ENCODE data around the gene HTR1A. TPM values are rescaled to one million over a fixed set of nuclear protein-coding genes. Genes with fewer than 3 reads are reported as not detected.

HTR1A gene
- total and polyA plus RNA-seq, 4 donors = not detected

DNA sequence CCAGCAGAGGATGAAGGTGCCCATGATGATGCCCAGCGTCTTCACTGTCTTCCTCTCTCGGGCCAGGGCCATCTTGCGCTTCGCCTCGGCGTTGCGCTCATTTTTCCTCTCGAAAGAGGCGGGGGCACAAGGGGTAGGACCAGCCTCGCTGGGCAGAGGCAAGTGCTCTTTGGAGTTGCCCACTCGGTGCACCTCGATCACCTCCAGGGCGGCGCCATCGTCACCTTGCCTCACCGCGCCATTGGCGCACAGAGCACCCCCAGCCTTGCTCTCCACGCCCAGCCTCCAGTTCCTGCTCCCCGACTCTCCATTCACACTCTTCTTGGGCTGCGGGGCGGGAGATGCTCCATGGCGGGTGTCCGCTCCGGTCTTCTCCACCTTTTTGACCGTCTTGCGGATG is 1.6 kb downstream of the HTR1A start (continued):
- TF ChIP-seq, protein P1, sequence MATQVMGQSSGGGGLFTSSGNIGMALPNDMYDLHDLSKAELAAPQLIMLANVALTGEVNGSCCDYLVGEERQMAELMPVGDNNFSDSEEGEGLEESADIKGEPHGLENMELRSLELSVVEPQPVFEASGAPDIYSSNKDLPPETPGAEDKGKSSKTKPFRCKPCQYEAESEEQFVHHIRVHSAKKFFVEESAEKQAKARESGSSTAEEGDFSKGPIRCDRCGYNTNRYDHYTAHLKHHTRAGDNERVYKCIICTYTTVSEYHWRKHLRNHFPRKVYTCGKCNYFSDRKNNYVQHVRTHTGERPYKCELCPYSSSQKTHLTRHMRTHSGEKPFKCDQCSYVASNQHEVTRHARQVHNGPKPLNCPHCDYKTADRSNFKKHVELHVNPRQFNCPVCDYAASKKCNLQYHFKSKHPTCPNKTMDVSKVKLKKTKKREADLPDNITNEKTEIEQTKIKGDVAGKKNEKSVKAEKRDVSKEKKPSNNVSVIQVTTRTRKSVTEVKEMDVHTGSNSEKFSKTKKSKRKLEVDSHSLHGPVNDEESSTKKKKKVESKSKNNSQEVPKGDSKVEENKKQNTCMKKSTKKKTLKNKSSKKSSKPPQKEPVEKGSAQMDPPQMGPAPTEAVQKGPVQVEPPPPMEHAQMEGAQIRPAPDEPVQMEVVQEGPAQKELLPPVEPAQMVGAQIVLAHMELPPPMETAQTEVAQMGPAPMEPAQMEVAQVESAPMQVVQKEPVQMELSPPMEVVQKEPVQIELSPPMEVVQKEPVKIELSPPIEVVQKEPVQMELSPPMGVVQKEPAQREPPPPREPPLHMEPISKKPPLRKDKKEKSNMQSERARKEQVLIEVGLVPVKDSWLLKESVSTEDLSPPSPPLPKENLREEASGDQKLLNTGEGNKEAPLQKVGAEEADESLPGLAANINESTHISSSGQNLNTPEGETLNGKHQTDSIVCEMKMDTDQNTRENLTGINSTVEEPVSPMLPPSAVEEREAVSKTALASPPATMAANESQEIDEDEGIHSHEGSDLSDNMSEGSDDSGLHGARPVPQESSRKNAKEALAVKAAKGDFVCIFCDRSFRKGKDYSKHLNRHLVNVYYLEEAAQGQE (IDR thresholded peaks at IDR 0.05) = no peak
- TF ChIP-seq, protein P2, sequence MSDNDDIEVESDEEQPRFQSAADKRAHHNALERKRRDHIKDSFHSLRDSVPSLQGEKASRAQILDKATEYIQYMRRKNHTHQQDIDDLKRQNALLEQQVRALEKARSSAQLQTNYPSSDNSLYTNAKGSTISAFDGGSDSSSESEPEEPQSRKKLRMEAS (IDR thresholded peaks at IDR 0.05) = no peak
- TF ChIP-seq RXRA (IDR thresholded peaks at IDR 0.05) (no peak), JUND (IDR thresholded peaks at IDR 0.05) (no peak), HNF4A (conservative IDR thresholded peaks at IDR 0.05) (no peak), RAD21 (IDR thresholded peaks at IDR 0.05) (no peak), EGR1 (IDR thresholded peaks at IDR 0.05; ENCODE audit: low read depth in 2 of 2) (no peak), YY1 (IDR thresholded peaks at IDR 0.05) (no peak), HNF4G (IDR thresholded peaks at IDR 0.05) (no peak), FOXA2 (IDR thresholded peaks at IDR 0.05) (no peak)

DNA sequence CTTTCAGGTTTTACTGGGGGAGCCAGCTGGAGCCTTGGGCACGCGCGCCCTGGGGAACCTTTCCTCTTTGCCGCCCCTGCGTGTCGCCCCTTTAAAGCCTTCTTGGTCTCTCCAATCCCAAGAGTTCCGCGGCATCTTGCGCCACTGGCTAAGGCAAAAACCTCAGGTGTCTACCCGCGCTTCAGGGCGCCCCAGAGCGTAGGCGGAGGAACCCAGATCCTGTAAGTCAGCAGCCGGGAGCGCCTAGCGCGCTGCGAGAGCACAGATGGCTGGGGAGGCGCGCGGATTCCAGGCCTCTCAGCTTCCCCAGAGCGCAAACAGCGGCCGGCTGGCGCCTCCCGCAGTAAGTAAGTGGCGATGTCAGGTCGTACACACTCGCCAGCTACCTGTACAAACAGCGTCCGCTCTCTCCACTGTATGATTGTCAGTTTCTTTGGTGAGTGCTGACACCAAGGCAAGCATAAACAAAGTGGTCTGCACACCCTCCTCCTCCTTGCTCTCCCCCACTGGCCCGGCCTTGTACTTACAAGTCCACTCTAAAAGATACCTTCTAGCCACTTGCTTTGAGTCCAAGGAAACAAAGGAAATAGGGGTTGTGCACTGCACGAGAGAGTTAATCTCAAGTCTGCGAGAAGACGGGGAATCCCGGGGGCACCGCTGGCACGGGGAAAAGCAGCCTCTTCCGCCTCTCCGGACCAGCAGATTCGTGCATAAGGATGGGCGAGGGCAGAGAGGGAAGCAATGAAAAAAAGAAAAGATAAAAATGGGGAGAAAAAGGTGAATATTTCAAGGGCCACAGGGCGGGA is 2.9 kb downstream of the HTR1A start:
- no peak overlapping the region for H3K4me3 ChIP-seq (ENCODE audit: low read depth in 1 of 3, low read length in 3 of 3)
- no peaks in the 10 kb centered on the region for H3K36me3 ChIP-seq (ENCODE audit: control insufficient read depth in 4 of 4, insufficient read depth in 3 of 4, low read depth in 1 of 4, low read length in 3 of 4)
- H3K27ac ChIP-seq (ENCODE audit: low read depth in 1 of 2, low read length in 2 of 2) = no peak overlapping the region
- 3% methylated on average over 44 of the region's 44 CpGs for WGBS
- peaks cover 5 to 15% (median 6%) of the 10 kb centered on the region in 4 donors for H3K27me3 ChIP-seq (ENCODE audit: control insufficient read depth in 4 of 4, insufficient read depth in 4 of 4, low read length in 3 of 4)
- no peak overlapping the region for H3K9ac ChIP-seq (ENCODE audit: low read depth in 1 of 2, low read length in 2 of 2)
- DNase-seq (ENCODE audit: low spot score) = no peak
- H3K9me3 ChIP-seq (ENCODE audit: control insufficient read depth in 4 of 4, low read length in 3 of 4) = peaks cover 0 to 2% (median 0%) of the 10 kb centered on the region in 4 donors
- no peak for TF ChIP-seq SP1 (IDR thresholded peaks at IDR 0.05)
- TF ChIP-seq, protein P2 (IDR thresholded peaks at IDR 0.05) = no peak
- TF ChIP-seq EGR1 (IDR thresholded peaks at IDR 0.05; ENCODE audit: low read depth in 2 of 2) = no peak
- TF ChIP-seq, protein P3, sequence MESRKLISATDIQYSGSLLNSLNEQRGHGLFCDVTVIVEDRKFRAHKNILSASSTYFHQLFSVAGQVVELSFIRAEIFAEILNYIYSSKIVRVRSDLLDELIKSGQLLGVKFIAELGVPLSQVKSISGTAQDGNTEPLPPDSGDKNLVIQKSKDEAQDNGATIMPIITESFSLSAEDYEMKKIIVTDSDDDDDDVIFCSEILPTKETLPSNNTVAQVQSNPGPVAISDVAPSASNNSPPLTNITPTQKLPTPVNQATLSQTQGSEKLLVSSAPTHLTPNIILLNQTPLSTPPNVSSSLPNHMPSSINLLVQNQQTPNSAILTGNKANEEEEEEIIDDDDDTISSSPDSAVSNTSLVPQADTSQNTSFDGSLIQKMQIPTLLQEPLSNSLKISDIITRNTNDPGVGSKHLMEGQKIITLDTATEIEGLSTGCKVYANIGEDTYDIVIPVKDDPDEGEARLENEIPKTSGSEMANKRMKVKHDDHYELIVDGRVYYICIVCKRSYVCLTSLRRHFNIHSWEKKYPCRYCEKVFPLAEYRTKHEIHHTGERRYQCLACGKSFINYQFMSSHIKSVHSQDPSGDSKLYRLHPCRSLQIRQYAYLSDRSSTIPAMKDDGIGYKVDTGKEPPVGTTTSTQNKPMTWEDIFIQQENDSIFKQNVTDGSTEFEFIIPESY (IDR thresholded peaks at IDR 0.05) = no peak
- no peak for TF ChIP-seq HNF4A (conservative IDR thresholded peaks at IDR 0.05)
- TF ChIP-seq, protein P1 (IDR thresholded peaks at IDR 0.05) = no peak
- TF ChIP-seq TAF1 (conservative IDR thresholded peaks at IDR 0.05) = no peak
- TF ChIP-seq HNF4G (IDR thresholded peaks at IDR 0.05) = no peak
- TF ChIP-seq RAD21 (IDR thresholded peaks at IDR 0.05) = no peak
- no peak for TF ChIP-seq RXRA (IDR thresholded peaks at IDR 0.05)
- no peak for TF ChIP-seq FOXA1 (IDR thresholded peaks at IDR 0.05)
- TF ChIP-seq NR2F2 (IDR thresholded peaks at IDR 0.05) = no peak
- TF ChIP-seq, protein P4, sequence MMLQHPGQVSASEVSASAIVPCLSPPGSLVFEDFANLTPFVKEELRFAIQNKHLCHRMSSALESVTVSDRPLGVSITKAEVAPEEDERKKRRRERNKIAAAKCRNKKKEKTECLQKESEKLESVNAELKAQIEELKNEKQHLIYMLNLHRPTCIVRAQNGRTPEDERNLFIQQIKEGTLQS (IDR thresholded peaks at IDR 0.05) = no peak
- TF ChIP-seq YY1 (IDR thresholded peaks at IDR 0.05) = no peak
- no peak for TF ChIP-seq GABPA (IDR thresholded peaks at IDR 0.05 in 1 of 2, conservative IDR thresholded peaks at IDR 0.05 in 1 of 2)
- TF ChIP-seq, protein P5, sequence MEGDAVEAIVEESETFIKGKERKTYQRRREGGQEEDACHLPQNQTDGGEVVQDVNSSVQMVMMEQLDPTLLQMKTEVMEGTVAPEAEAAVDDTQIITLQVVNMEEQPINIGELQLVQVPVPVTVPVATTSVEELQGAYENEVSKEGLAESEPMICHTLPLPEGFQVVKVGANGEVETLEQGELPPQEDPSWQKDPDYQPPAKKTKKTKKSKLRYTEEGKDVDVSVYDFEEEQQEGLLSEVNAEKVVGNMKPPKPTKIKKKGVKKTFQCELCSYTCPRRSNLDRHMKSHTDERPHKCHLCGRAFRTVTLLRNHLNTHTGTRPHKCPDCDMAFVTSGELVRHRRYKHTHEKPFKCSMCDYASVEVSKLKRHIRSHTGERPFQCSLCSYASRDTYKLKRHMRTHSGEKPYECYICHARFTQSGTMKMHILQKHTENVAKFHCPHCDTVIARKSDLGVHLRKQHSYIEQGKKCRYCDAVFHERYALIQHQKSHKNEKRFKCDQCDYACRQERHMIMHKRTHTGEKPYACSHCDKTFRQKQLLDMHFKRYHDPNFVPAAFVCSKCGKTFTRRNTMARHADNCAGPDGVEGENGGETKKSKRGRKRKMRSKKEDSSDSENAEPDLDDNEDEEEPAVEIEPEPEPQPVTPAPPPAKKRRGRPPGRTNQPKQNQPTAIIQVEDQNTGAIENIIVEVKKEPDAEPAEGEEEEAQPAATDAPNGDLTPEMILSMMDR (IDR thresholded peaks at IDR 0.05; ENCODE audit: low read depth, low read length, missing input control) = no peak
- TF ChIP-seq FOXA2 (IDR thresholded peaks at IDR 0.05) = no peak
- no peak for TF ChIP-seq JUND (IDR thresholded peaks at IDR 0.05)
- H3K4me1 ChIP-seq (ENCODE audit: control insufficient read depth in 4 of 4, insufficient read depth in 4 of 4, low read length in 3 of 4) = no peaks in the 10 kb centered on the region
